ENCODE measurements around the gene CDK11B.

- TF ChIP-seq CTCF (IDR thresholded peaks at IDR 0.05) = no peak
- TF ChIP-seq EZH2 (IDR thresholded peaks at IDR 0.05) = no peak
- TF ChIP-seq EZH2phosphoT487 (IDR thresholded peaks at IDR 0.05) = no peak
These were observed 31.5 kb downstream of the CDK11B start for GRCh38 chr1:1627261-1627828.
